Mesendoderm (in vitro differentiated cells): Measurements from ENCODE around the gene VWA8.
"Not testable (repeated sequence)": the region's sequence is repeated elsewhere in the genome, so short reads cannot be mapped to it uniquely, and the experiment has no call there.

Experiments used
- DNase-seq: peaks from one replicate; pipeline ENCODE4 v3.0.0; 2013
- H2AK5ac ChIP-seq: 2 replicates; pipeline ENCODE4 v1.6.1; 2013; ENCODE audit warnings: low read length, inconsistent platforms
- H2BK120ac ChIP-seq: 2 replicates; pipeline ENCODE4 v1.6.1; 2013; ENCODE audit warnings: low read depth, mild to moderate bottlenecking, low read length, moderate library complexity, mixed read lengths
- H2BK15ac ChIP-seq: replicated peaks from 2 replicates; pipeline ENCODE4 v1.6.1; 2013; ENCODE audit warnings: low read depth, mild to moderate bottlenecking, moderate library complexity
- H2BK5ac ChIP-seq: 2 replicates; pipeline ENCODE4 v1.6.1; 2013; ENCODE audit warnings: low read length, inconsistent platforms
- H3K18ac ChIP-seq: 2 replicates; pipeline ENCODE4 v1.6.1; 2013; ENCODE audit warnings: mild to moderate bottlenecking, low read length, mixed read lengths
- H3K23ac ChIP-seq: one replicate; pipeline ENCODE4 v1.6.1; 2013; ENCODE audit warnings: low read length
- H3K27ac ChIP-seq: 2 replicates; pipeline ENCODE4 v1.5.1; 2013; ENCODE audit warnings: low read depth, mild to moderate bottlenecking, inconsistent platforms, low read length, moderate library complexity
- H3K27me3 ChIP-seq: 2 replicates; pipeline ENCODE4 v1.6.1; 2013; ENCODE audit warnings: low read length, control low read depth, mild to moderate bottlenecking, inconsistent platforms; ENCODE audit not compliant: insufficient read depth, poor library complexity
- H3K36me3 ChIP-seq: 2 replicates; pipeline ENCODE4 v1.6.1; 2013; ENCODE audit warnings: low read length, inconsistent platforms; ENCODE audit not compliant: control insufficient read depth, insufficient read depth
- H3K4ac ChIP-seq: one replicate; pipeline ENCODE4 v1.6.1; 2013; ENCODE audit warnings: low read depth, mild to moderate bottlenecking, low read length, moderate library complexity
- H3K4me1 ChIP-seq: 2 replicates; pipeline ENCODE4 v1.6.1; 2013; ENCODE audit warnings: low read depth, low read length, inconsistent platforms; ENCODE audit not compliant: control insufficient read depth
- H3K4me2 ChIP-seq: 2 replicates; pipeline ENCODE4 v1.6.1; 2013; ENCODE audit warnings: low read length
- H3K4me3 ChIP-seq: 2 replicates; pipeline ENCODE4 v1.5.1; 2013; ENCODE audit warnings: mild to moderate bottlenecking, low read length
- H3K56ac ChIP-seq: one replicate; pipeline ENCODE4 v1.6.1; 2013; ENCODE audit warnings: low read length
- H3K79me1 ChIP-seq: 2 replicates; pipeline ENCODE4 v1.6.1; 2013; ENCODE audit warnings: low read length, inconsistent platforms
- H3K79me2 ChIP-seq: 2 replicates; pipeline ENCODE4 v1.6.1; 2013; ENCODE audit warnings: mild to moderate bottlenecking, low read length; ENCODE audit not compliant: control insufficient read depth, insufficient read depth
- H3K9ac ChIP-seq: 2 replicates; pipeline ENCODE4 v1.6.1; 2013; ENCODE audit warnings: low read length, inconsistent platforms
- H4K5ac ChIP-seq: one replicate; pipeline ENCODE4 v1.6.1; 2013; ENCODE audit warnings: low read length
- H4K8ac ChIP-seq: one replicate; pipeline ENCODE4 v1.6.1; 2013; ENCODE audit warnings: low read depth, mild to moderate bottlenecking, control low read depth, low read length, moderate library complexity
- WGBS: extraction: QIAGEN DNeasy Blood & Tissue Kit; methylation state at CpG from one replicate; pipeline ENCODE4 v1.1.7; 2013; ENCODE audit warnings: low lambda C conversion rate, missing lambda C conversion rate; ENCODE audit not compliant: insufficient coverage; ENCODE audit errors: extremely low coverage; 5-methylcytosine and 5-hydroxymethylcytosine counted together

Gene VWA8

GRCh38 chr13:41579881-41580280 lies 381.0 kb downstream of the VWA8 start:
- H3K56ac ChIP-seq = no peak overlapping the region
- no peak overlapping the region for H4K8ac ChIP-seq
- H3K23ac ChIP-seq = no peak overlapping the region
- H2BK120ac ChIP-seq = no peak overlapping the region
- no CpG with 5 or more reads among the region's 6 CpGs for WGBS
- H3K18ac ChIP-seq = no peak overlapping the region
- no peak overlapping the region for H3K27ac ChIP-seq
- H3K36me3 ChIP-seq = no peaks in the 10 kb centered on the region
- H3K79me1 ChIP-seq = no peaks in the 10 kb centered on the region
- no peak overlapping the region for H2BK5ac ChIP-seq
- H3K4me2 ChIP-seq = no peak overlapping the region
- H3K4me3 ChIP-seq = no peak overlapping the region
- no peaks in the 10 kb centered on the region for H3K4me1 ChIP-seq
- no peak overlapping the region for H4K5ac ChIP-seq
- no peak overlapping the region for H2BK15ac ChIP-seq
- no peak overlapping the region for H3K9ac ChIP-seq
- H3K4ac ChIP-seq = no peak overlapping the region
- no peaks in the 10 kb centered on the region for H3K79me2 ChIP-seq
- no peaks in the 10 kb centered on the region for H3K27me3 ChIP-seq
- DNase-seq = no peak
- H2AK5ac ChIP-seq = no peak overlapping the region

GRCh38 chr13:41579168-41579567 lies 381.7 kb downstream of the VWA8 start:
- no peak for DNase-seq
- H3K27me3 ChIP-seq = no peaks in the 10 kb centered on the region
- H3K79me2 ChIP-seq = no peaks in the 10 kb centered on the region
- no peak overlapping the region for H3K9ac ChIP-seq
- H3K4me1 ChIP-seq = no peaks in the 10 kb centered on the region
- no peak overlapping the region for H2BK120ac ChIP-seq
- H2AK5ac ChIP-seq = no peak overlapping the region
- no peak overlapping the region for H2BK5ac ChIP-seq
- H3K4me3 ChIP-seq = no peak overlapping the region
- no CpG with 5 or more reads among the region's 6 CpGs for WGBS
- H3K18ac ChIP-seq = no peak overlapping the region
- H3K36me3 ChIP-seq = no peaks in the 10 kb centered on the region
- H4K8ac ChIP-seq = no peak overlapping the region
- H3K4me2 ChIP-seq = no peak overlapping the region
- H2BK15ac ChIP-seq = no peak overlapping the region
- H3K4ac ChIP-seq = no peak overlapping the region
- no peak overlapping the region for H4K5ac ChIP-seq
- H3K27ac ChIP-seq = no peak overlapping the region
- no peak overlapping the region for H3K23ac ChIP-seq
- no peak overlapping the region for H3K56ac ChIP-seq
- no peaks in the 10 kb centered on the region for H3K79me1 ChIP-seq

GRCh38 chr13:41578371-41578770 lies 382.5 kb downstream of the VWA8 start:
- Histone ChIP-seq H2BK15ac (no peak overlapping the region), H3K56ac (no peak overlapping the region), H3K23ac (no peak overlapping the region), H2BK120ac (no peak overlapping the region), H4K8ac (no peak overlapping the region), H3K27me3 (no peaks in the 10 kb centered on the region), H3K79me1 (no peaks in the 10 kb centered on the region), H3K36me3 (no peaks in the 10 kb centered on the region), H2BK5ac (no peak overlapping the region), H3K4me1 (no peaks in the 10 kb centered on the region), H3K4me3 (no peak overlapping the region), H2AK5ac (no peak overlapping the region), H3K27ac (no peak overlapping the region), H3K4ac (no peak overlapping the region), H3K79me2 (no peaks in the 10 kb centered on the region), H3K9ac (no peak overlapping the region), H3K4me2 (no peak overlapping the region), H4K5ac (no peak overlapping the region), H3K18ac (no peak overlapping the region)
- WGBS = no CpG with 5 or more reads among the region's 5 CpGs
- DNase-seq = no peak

DNA sequence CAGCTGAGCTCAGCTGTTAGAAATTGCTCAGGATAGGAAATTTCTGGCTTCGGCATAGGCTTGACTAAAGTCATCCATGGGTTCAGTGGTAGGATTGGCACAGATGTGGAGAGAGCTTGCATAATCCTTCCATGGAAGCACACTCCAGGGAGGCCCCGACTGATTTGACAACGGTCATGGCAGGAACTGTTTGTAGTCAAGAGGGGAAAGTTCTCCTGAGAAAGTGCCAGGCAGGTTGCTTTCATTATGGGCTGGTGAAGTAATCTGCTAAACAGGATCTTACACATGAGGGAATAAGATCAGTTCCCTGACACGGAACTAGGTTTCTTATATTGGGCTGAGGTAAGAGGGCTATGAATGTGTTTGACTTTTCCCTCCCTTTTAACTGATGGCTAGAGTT lies 383.5 kb downstream of the VWA8 start:
- no peak overlapping the region for H2AK5ac ChIP-seq
- no peaks in the 10 kb centered on the region for H3K4me1 ChIP-seq
- no peak for DNase-seq

DNA sequence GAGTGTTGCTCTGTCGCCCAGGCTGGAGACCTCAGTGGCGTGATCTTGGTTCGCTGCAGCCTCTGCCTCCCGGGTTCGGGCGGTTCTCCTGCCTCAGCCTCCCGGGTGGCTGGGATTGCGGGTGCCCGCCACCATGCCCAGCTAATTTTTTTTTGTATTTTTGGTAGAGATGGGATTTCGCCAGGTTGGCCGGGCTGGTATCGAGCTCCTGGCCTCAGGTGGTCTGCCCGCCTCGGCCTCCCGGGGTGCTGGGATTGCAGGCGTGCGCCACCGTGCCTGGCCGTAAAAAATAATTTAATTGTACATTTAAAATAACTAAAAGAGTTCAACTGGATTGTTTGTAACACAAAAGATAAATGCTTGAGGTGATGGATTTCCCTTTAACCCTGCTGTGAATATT lies 387.3 kb downstream of the VWA8 start:
- WGBS = no CpG with 5 or more reads among the region's 19 CpGs
- H4K8ac ChIP-seq, H2BK15ac ChIP-seq: not testable (repeated sequence)

More for the DNA sequence above, 383.5 kb downstream of the VWA8 start:
- no peak overlapping the region for H3K4me2 ChIP-seq
- no peak overlapping the region for H3K18ac ChIP-seq
- H3K27ac ChIP-seq = no peak overlapping the region
- no peaks in the 10 kb centered on the region for H3K79me2 ChIP-seq
- H4K8ac ChIP-seq = no peak overlapping the region
- H2BK5ac ChIP-seq = no peak overlapping the region
- H2BK15ac ChIP-seq = no peak overlapping the region
- H3K4me3 ChIP-seq = no peak overlapping the region
- no peak overlapping the region for H3K4ac ChIP-seq
- no peak overlapping the region for H3K9ac ChIP-seq
- no peak overlapping the region for H4K5ac ChIP-seq
- H3K36me3 ChIP-seq = no peaks in the 10 kb centered on the region
- no peaks in the 10 kb centered on the region for H3K27me3 ChIP-seq
- no peak overlapping the region for H3K56ac ChIP-seq
- H2BK120ac ChIP-seq = no peak overlapping the region
- no peak overlapping the region for H3K23ac ChIP-seq
- no peaks in the 10 kb centered on the region for H3K79me1 ChIP-seq
- WGBS = no CpG with 5 or more reads among the region's 4 CpGs

DNA sequence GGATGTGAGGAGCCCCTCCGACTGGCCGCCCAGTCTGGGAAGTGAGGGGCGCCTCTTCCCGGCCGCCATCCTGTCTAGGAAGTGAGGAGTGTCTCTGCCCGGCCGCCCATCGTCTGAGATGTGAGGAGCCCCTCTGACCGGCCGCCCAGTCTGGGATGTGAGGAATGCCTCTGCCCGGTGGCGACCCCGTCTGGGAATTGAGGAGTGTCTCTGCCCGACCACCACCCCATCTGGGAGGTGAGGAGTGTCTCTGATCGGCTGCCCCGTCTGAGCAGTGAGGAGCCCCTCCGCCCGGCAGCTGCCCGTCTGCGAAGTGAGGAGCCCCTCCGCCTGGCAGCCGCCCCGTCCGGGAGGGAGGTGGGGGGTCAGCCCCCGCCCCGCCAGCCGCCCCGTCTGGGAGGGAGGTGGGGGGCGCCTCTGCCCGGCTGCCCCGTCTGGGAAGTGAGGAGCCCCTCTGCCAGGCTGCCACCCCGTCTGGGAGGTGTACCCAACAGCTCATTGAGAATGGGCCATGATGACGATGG lies 389.0 kb downstream of the VWA8 start:
- H3K4ac ChIP-seq, H3K56ac ChIP-seq, H3K27me3 ChIP-seq, H4K5ac ChIP-seq, H3K4me2 ChIP-seq, H3K18ac ChIP-seq, H2BK5ac ChIP-seq, DNase-seq, H2BK120ac ChIP-seq, H4K8ac ChIP-seq, H3K23ac ChIP-seq, H3K27ac ChIP-seq, H2BK15ac ChIP-seq, H3K9ac ChIP-seq, H3K4me3 ChIP-seq, H3K79me1 ChIP-seq, H3K36me3 ChIP-seq, H2AK5ac ChIP-seq, H3K79me2 ChIP-seq, H3K4me1 ChIP-seq: not testable (repeated sequence)
- WGBS = no CpG with 5 or more reads among the region's 33 CpGs

More for the DNA sequence above, 387.3 kb downstream of the VWA8 start:
- not testable (repeated sequence) for H3K4me1 ChIP-seq, H3K9ac ChIP-seq, H3K4ac ChIP-seq, H3K4me2 ChIP-seq, H3K79me2 ChIP-seq, H3K36me3 ChIP-seq, H2BK120ac ChIP-seq, H3K23ac ChIP-seq, H3K27me3 ChIP-seq, H4K5ac ChIP-seq, H2BK5ac ChIP-seq, H2AK5ac ChIP-seq, DNase-seq, H3K27ac ChIP-seq, H3K18ac ChIP-seq, H3K4me3 ChIP-seq, H3K79me1 ChIP-seq, H3K56ac ChIP-seq
